ENCODE measurements around the gene STK32B. TPM values are rescaled to one million over a fixed set of nuclear protein-coding genes. Genes with fewer than 3 reads are reported as not detected.

STK32B gene
- total and polyA plus RNA-seq, 2 of the 4 experiments (the other 2 are of a cell fraction) = 5.5 to 6.3 TPM

DNA sequence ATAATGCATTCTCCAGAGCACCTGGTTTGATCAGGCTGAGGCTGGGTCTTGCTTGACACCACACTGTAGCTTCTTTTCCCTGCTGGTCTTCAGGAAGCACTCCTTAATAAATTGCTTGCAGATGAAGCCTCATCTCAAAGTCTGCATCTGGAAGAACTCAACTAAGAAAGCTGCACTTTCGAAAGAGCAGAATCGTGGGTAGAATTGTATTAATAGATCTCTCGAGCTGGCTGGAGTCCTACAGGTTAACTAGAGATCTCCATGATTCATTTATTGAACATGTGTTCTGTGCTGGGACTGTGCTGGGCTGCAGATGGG, 152.7 kb downstream of the STK32B start:
- in situ Hi-C loops (cut with MboI; ENCODE audit: low sequenced_read_pairs) = no loop called here

More for the DNA sequence above, 152.7 kb downstream of the STK32B start:
- BruUV-seq (replicated peaks) = no TSS peak
- Histone ChIP-seq H4K91ac (ENCODE audit: insufficient read depth, low read depth, low read length) (no peak overlapping the region), H3K79me1 (ENCODE audit: low read depth in 1 of 2, low read length in 2 of 2) (0 out of 4 replicates have a peak, but pooled peaks cover 2 to 6% of the 10 kb centered on the region in 2 experiments), H3K4me3 (ENCODE audit: insufficient read depth, low read depth, low read length) (no peak overlapping the region), H2AFZ (replicated peaks; ENCODE audit: low read length, poor library complexity) (no peak overlapping the region), H3K18ac (ENCODE audit: low read depth, low read length) (no peak overlapping the region), H3K9me1 (ENCODE audit: insufficient read depth, low read length) (peaks cover 7% of the 10 kb centered on the region), H3K14ac (replicated peaks; ENCODE audit: low read depth, low read length) (no peak overlapping the region), H4K5ac (ENCODE audit: low read depth, low read length) (no peak overlapping the region), H3K23ac (ENCODE audit: low read depth, low read length) (no peak overlapping the region), H3K27ac (ENCODE audit: insufficient read depth, low read length) (no peak overlapping the region), H3K4ac (ENCODE audit: low read depth, low read length) (no peak overlapping the region), H3K4me1 (ENCODE audit: control insufficient read depth, insufficient read depth, low read length) (peaks cover 3% of the 10 kb centered on the region), H3K36me3 (ENCODE audit: control insufficient read depth, insufficient read depth, low read length) (no peaks in the 10 kb centered on the region), H2BK20ac (ENCODE audit: low read depth, low read length) (no peak overlapping the region), H2BK15ac (ENCODE audit: low read depth, low read length) (no peak overlapping the region), H3K27me3 (ENCODE audit: control insufficient read depth, insufficient read depth, low read length) (no peaks in the 10 kb centered on the region), H2BK5ac (ENCODE audit: low read depth, low read length, poor library complexity, severe bottlenecking) (no peak overlapping the region), H3K9me3 (ENCODE audit: control insufficient read depth, insufficient read depth, low read length) (no peaks in the 10 kb centered on the region), H2AK5ac (ENCODE audit: low read depth, low read length) (no peak overlapping the region), H2AK9ac (replicated peaks; ENCODE audit: low read depth, low read length, poor library complexity) (no peak overlapping the region), H3K4me2 (ENCODE audit: low read depth, low read length) (no peak overlapping the region), H4K8ac (ENCODE audit: low read depth in 2 of 2, low read length in 2 of 2) (no peak overlapping the region), H4K20me1 (ENCODE audit: insufficient read depth, low read length) (no peaks in the 10 kb centered on the region), H2BK120ac (ENCODE audit: low read depth, low read length) (no peak overlapping the region), H3K56ac (ENCODE audit: extremely low read depth, insufficient read depth, low read length) (no peak overlapping the region), H3K9ac (ENCODE audit: low read depth, low read length) (no peak overlapping the region)
- ChIA-PET CTCF (interaction anchor here (1.4 kb wide), 1 partner anchor 11 kb away, joined by 3 read pairs; no protein-coding TSS in a partner anchor), POLR2A (ENCODE audit: unreplicated experiment) (no interaction called here)
- DNase-seq = no peak
- intact Hi-C loops (cut with micrococcal nuclease) (no loop called here), dilution Hi-C loops (cut with HindIII; ENCODE audit: low sequenced_read_pairs, unreplicated experiment) (no loop called here)
- WGBS, 2 experiments (ENCODE audit: extremely low coverage in 2 of 2, insufficient read length in 1 of 2) = no CpG with 5 or more reads among the region's 3 CpGs
- TF ChIP-seq CEBPB (IDR thresholded peaks at IDR 0.05; ENCODE audit: low read depth, low read length) (no peak), RFX5 (IDR thresholded peaks at IDR 0.05; ENCODE audit: low read depth, low read length) (no peak), POLR2A (IDR thresholded peaks at IDR 0.05; ENCODE audit: low read depth, low read length) (no peak), MAZ (IDR thresholded peaks at IDR 0.05; ENCODE audit: borderline replicate concordance, low read depth, low read length) (no peak), CHD1 (IDR thresholded peaks at IDR 0.05; ENCODE audit: low read depth, low read length) (no peak)
- TF ChIP-seq, protein P1, sequence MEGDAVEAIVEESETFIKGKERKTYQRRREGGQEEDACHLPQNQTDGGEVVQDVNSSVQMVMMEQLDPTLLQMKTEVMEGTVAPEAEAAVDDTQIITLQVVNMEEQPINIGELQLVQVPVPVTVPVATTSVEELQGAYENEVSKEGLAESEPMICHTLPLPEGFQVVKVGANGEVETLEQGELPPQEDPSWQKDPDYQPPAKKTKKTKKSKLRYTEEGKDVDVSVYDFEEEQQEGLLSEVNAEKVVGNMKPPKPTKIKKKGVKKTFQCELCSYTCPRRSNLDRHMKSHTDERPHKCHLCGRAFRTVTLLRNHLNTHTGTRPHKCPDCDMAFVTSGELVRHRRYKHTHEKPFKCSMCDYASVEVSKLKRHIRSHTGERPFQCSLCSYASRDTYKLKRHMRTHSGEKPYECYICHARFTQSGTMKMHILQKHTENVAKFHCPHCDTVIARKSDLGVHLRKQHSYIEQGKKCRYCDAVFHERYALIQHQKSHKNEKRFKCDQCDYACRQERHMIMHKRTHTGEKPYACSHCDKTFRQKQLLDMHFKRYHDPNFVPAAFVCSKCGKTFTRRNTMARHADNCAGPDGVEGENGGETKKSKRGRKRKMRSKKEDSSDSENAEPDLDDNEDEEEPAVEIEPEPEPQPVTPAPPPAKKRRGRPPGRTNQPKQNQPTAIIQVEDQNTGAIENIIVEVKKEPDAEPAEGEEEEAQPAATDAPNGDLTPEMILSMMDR (conservative IDR thresholded peaks at IDR 0.05; ENCODE audit: low read depth, low read length) = no peak
- no peak for ATAC-seq (ENCODE audit: low read depth)
